ENCODE measurements around the gene TEKT3.

Gene TEKT3

DNA sequence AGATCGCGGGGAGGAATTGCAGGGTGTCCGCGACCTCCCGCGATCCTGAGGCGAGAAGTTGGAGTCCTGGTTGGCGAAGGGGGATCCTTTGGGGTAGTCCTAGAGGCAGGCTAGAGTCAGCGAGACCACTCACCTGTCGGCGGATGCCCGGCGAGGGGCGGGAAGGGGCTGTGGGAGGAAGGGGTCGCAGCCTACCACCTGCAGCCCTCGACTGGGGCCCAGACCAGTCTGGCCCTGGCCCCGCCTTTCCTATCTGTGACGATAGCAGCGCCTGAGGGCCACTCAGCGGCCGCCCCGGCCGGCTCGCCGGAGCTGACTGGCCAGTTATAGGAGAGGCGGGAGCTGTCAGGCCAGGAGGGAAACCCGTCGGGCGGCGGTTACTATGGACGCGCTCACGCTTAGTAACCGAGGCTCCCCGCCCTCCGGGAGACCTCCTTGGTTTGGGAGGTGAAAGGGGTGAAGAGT, at the start of gene TEKT3:
TSS of gene TEKT3 (minus strand) at position 213 of the 465 bp plus-strand sequence. CDS start 10,012 bp downstream, outside the sequence.
- no peak for DNase-seq

DNA sequence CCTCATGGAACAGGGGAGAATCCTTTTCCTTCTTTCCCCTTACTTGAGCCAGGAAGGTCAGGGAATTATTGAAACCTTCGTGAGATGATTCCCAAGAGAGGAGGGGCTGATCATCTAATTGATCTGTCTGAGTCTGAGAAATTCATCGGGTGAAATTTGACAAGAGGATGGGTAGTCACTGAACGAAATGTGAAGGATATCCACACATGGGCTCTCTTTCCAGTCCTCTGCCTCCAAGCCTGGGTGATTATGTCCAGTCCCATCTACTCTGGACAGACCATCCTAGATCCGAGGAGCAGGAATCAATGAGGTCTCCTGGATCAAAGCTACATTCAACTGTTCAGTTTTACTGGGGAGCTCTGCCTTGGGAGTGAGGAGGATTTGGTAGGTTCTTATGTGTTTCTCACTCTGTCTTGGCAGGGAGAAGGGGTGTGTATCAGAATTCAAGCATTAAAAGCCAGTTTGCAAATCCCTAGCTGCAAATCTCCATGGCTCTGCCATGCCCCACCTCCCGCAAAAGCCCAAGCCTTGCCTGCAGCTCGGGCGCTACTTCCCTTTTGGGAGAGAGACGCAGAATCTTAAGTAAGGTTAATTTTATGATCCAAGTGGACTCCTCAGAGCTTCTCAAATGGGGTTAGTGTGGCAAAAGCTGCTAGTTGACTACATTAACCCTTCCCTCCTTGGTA, 47.1 kb upstream of the TEKT3 start:
- DNase-seq: no peak

DNA sequence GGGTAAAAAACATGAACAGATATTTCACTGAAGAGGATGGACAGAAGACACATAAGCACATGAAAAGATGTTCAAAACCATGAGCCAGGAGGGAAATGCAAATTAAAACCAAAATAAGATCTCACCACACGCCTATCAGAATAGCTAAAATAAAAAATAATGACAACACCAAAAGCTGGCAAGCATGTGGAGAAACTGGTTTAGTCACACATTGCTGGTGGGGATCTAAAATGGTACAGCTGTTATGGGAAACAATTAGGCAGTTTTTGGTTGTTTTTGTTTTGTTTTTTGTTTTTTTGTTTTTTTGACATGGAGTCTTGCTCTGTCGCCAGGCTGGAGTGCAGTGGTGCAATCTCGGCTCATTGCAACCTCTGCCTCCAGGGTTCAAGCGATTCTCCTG, 44.7 kb upstream of the TEKT3 start:
- DNase-seq: no peak

DNA sequence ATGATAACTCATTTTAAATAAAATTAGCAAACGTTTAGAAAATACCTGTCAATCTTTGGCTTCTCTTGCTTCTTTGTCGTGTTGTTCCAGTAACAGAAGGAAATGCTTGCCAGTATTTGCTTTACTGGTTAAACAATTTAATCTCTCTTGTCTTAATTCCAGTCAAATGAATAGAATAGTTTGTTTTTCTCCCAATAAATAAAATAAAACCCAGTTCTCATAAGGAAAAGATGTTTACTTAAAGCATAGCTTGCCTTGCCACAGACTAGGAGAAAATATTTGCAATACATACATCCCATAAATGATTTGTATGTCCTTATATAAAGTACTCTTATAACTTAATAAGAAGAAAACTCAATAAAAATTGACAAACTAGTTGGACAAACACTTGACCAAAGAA, 43.9 kb upstream of the TEKT3 start:
- DNase-seq: no peak

DNA sequence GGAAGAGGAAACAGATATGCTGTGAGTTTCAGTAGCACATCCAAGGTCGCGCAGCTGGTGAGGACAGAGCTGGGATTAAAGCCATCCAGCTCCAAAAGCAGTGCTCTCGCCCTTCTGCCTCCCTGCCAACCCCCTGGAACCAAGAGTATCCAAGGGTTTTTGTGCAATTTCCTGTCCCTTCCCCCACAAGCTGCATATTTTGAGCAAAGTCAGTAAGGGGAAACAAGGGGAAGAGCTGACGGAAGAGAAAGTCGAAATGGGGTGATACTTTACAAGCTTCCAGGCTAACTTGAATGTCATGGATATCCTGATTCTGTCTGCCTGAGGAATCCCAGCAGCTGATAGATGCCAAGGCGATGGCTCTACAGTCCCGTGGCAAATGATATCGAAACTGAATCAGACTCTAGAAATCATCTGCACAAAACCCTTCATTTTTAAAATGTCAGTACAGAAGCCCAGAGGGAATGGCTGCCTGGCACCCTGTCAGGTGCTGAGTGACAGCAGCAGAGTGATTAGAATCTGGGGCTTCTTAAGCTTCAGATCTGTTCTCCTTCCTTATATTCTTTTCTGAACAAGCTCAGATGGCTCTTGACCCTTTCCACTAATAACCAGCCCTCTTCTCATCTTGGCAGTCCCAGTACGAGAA, 42.9 kb upstream of the TEKT3 start:
- no peak for DNase-seq

DNA sequence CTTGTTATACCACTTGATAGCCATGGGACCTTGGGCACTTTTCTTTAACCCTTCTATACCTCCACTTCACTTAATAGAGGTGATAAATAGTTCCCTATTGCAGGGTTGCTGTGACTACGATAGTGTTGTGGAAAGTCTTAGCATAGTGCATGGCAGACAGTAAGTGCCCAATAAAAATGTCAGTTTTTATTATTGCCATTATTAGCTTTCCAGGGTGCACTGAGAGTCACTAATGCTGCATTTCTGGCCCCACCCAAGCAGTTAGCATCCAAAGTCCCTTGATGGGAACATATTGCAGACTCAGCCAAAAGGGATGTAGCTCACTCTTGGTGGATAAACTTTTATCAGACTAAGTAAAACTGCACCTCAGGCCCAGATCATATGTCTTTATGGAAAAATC, 41.5 kb upstream of the TEKT3 start:
- no peak for DNase-seq

DNA sequence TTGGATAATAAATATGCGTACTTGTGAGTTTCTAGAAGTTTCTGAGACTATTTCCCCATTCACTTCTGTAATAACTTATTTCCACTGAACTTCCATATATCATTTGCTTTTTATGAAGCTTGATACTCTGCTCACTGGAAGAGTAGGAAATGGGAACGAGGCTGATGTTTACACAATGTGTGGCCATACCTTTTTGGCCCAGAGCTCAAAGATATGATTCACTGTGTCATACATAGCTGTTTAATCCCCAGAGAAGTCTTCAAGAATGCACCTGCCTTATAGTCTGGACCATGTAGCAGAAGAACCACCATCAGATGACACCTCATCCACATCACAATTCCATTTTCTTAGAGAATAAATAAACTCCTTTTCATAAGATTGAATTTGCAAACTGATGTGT, 40.3 kb upstream of the TEKT3 start:
- DNase-seq: no peak

DNA sequence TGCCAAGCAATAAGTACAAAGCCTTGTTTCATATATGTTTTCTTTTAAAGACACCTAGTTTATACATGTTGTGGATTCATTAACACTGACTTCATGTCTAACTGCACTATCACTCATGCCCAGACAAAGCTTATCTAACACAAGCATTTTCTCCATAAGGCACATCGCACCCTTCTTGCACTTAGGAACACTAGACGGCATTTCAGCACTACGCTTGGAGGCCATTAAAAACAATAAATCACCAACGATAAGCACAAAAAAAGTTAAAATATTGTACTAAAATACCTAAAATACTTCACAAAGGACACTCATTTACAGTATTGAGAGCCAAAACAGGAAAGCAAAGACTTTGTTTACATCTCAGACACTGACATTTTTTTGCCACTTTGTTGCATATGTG, 39.0 kb upstream of the TEKT3 start:
- DNase-seq: no peak

DNA sequence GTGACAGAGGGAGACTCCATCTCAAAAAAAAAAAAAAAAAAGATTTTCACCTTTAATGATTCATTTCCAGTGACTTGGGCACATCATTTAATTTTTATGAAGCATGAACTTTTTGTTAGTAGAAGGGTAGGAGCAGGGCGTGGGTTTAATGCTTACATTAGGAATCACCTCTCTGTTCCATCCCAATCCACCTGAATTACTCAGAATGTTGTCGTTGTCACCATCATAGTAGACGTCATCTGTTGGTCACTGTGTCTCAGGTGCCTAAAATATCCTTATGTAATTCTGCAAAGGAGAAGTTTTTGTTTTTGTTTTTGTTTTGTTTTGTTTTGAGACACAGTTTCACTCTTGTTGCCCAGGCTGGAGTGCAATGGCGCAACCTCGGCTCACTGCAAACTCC, 38.3 kb upstream of the TEKT3 start:
- no peak for DNase-seq

DNA sequence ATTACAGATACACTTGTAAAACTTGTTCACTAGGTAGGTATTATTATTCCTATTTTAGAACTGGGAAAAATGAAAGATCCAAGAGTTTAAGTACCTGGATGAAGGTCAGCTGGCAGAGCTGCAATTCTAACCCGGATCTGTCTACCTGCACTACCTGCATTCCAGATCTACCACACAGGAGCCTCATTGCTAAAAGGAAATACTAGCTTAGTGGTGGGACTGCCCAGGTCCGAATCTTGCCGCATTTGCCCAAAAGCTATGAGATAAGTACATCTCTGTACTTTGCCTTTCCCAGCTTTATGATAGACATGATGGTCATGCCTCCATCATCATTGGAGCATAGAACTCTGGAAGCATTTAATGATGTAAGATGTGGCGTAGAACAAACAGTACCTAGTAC, 36.8 kb upstream of the TEKT3 start:
- DNase-seq: no peak

DNA sequence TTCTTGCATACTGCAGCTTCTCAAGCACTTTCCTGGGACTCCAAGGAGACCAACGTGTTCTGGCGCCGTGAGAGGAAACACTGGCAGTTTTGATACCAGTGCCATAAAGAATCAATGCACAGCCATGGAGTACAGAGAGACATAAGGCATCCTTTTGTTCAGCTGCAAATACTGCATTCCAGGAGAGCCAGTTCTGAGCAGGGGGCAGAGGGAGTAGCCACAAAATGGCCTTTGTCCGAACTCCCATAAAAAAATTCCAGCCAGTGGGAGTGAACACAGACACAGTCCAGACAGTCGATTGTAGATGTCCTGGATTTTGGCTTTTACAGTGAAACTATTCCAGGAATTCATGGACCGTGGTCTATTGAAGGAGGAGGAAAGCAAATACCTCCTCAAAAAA, 36.2 kb upstream of the TEKT3 start:
- no peak for DNase-seq

DNA sequence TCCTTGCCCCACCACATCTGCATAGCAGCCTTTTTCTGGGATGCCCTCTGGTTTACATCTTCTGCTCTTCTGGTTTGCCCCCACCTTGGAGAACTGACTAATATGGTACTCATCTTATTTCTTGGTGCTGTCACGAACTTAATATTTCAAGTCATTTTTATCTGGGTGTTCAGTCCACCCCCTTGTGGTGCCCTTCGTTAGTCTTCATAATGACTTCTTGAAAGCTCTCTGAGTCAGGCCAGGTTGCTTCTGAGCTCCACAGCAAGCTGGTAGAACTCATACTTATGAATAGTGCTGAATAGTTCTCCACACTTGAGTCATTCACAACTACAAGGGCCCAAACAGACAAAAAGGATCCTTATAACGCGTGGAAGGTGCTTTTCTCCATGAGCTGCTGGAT, 35.8 kb upstream of the TEKT3 start:
- DNase-seq: no peak

DNA sequence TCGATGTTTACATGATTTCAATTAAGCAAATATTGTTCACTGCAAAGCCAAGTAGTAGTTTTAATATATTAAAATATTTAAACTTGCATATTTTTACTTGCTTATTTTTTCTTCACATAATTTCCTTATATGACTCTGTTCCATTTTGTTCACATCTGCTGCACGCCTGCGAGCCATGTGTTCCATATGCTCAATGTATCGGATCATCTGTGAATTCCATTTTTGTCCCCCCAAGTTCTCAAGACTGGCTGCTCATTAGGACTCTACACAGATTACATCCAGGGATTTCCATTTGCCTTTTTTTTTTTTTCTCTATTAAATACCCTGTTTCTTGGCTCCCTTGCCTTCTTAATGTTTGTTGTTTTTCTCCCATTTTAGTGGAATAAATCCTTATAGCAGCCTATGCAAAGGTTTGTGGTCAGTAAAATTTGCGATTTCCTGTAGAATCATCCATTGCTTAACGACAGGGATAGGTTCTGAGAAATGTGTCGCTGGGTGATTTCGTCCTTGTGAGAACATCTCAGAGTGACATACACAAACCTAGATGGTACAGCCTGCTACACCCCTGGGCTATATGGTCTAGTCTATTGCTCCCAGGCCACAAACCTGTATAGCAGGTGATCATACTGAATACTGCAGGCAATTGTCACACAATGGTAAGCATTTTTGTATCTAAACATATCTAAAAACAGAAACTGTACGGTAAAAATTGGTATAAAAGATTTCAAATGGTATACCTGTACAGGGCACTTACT, 30.2 kb upstream of the TEKT3 start:
- no peak for DNase-seq

DNA sequence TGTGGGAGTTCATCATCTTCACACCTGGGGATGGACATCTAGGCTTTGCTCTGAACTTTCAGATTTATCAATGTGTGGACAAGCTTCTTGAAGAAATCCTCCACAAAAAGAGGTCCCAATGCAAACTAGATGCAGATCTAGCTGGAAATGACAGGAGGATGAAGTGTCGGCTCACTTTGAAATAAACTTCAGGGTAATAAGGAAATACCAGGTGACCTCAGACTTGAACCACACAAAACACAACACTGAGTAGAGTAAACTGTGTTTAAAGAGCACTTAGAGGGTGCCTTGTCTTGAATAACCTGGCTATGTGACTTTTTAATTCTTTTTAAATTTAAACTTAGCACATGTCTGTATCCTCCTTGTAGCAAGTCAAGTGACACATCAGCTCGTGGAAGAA, 27.2 kb upstream of the TEKT3 start:
- DNase-seq: no peak

DNA sequence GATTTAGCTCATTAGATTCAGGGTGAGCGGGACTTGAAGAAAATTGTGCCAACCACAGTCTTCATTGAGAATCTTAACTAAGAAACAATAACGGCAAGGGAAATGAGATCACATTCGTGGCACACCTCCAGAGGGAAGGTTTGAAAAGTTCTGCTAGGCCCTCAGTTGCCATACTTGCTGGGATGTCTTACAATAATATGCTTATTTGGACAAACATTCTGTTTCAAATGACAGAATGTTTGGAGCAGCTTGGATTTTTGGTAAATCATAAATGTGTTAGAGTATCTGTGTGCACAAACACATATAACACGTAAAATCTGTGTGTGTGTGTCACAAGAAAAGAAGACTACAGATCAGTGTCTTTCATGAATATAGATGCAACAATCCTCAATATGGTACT, 24.6 kb upstream of the TEKT3 start:
- DNase-seq: no peak

DNA sequence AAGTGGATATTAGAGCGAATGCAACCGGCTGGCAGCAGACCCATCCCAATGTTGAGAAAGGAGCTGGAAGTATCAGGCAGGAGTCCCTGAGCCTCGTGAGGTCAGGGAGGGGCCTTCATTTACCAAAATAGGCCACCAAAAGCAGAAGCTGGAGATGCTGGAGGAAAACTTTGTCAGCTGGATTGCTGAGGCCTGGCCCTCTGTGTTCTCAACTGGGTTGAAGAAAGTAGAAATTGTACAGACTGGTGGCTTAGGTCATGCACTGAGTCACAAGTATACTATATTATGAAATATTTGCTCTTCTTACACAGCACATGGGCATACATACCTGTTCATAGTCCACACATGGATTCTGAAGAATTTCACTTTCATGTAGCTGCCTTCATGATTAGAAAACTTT, 23.2 kb upstream of the TEKT3 start:
- DNase-seq: no peak

DNA sequence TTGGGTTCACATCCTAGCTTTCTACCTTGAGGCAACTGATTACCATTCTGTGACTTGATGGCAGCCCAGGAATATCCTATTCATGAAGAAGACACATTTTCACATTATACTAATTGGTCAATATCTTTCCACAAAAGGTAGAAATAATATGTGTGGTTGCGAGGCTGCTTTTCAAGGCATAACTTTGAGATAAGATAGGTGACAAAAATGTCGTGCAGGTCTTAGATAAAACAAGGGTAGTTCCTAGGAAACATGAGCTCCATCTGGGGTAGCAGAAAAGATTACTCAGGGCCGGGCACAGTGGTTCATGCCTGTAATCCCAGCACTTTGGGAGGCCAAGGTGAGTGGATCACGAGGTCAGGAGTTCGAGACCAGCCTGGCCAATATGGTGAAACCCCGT, 22.3 kb upstream of the TEKT3 start:
- no peak for DNase-seq

DNA sequence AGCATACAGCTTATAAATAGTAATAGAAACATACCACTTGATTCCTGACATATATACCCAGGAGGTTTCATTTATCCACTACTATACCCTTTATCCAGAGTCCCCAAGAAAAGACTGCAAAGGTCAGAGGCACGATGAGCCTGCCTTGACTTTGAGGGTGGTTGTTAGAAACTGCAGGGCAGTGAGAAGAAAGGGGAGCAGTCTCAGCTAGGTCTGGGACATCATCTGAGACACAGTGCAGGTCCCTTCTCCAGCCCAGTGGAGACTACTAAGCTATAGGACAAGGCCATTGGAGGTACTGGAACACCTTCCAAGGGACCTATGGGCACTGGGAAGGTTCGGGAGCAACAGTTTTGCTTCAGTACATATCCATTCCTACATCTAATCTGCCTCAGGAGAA, 20.2 kb upstream of the TEKT3 start:
- DNase-seq: no peak

DNA sequence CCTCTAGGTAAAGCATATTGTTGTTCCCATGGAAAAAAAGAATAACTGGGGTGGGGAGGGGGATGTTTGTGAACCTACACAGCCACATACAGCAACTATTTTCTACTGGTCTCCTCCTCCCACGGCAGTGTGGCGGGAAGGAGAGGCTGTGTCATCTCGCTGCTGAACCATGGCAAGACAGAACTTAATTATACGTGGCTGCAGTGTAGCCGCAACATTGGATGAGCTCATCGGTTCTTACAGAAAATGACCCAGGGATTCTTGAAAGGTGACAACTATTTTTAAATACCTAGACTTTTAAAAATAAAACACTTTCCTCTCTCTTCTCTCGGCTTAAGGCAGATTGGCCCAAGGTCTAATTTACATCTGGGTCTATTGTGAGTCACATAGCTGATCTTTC, 19.8 kb upstream of the TEKT3 start:
- no peak for DNase-seq

DNA sequence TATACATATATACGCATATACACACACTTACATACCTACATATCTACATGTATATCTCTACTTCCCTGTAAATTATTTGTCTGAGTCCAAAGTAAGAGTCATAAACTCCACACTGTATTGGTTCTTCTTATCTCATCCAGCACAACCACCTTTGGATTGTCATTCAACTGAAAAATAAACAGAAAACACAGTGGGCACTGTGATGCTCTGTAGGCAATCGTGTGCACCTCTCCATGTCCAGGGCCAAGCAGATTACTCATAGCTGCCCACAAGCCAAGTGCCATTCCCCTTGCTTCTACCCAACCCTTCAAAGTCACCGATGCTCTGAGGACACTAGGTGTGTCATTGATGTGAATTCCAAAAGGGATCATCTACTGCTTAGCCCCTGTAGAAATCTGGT, 12.9 kb upstream of the TEKT3 start:
- DNase-seq: no peak

DNA sequence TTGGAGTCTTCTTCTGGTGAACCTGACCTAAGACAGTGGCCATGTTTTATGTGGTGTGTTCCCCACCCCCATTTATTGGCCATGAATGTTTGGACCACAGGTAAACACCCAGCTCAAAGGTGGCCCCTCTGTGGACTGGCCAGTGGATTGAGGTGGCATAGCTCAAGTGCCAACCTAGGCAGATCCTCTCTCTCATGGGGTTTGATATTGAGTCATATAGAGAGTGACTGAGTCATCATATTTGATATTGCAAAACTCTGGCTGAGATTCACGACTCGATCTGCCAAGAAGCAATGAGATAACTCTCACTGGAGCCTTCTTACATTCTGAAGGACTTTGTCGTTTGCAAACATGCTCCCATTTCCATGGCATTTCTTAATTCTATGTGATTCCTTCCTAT, 10.5 kb upstream of the TEKT3 start:
- DNase-seq: no peak

DNA sequence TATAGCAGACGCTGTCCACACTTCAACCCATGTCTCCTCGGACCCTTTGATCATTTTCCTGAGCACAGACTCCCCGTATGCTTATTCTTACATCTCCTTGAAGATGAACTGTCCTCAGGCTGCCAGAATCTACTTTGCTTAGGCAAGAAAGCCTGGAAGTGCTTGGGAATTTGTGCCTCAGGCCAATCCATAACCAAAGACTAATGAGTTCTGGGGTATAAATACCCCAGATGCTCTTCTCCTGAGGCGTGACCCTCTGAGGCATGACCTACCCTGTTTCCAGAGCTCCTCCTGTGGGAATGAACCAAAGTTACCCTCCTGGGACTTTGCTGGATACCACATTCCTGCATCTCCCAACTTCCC, 10.1 kb upstream of the TEKT3 start:
- DNase-seq: no peak

DNA sequence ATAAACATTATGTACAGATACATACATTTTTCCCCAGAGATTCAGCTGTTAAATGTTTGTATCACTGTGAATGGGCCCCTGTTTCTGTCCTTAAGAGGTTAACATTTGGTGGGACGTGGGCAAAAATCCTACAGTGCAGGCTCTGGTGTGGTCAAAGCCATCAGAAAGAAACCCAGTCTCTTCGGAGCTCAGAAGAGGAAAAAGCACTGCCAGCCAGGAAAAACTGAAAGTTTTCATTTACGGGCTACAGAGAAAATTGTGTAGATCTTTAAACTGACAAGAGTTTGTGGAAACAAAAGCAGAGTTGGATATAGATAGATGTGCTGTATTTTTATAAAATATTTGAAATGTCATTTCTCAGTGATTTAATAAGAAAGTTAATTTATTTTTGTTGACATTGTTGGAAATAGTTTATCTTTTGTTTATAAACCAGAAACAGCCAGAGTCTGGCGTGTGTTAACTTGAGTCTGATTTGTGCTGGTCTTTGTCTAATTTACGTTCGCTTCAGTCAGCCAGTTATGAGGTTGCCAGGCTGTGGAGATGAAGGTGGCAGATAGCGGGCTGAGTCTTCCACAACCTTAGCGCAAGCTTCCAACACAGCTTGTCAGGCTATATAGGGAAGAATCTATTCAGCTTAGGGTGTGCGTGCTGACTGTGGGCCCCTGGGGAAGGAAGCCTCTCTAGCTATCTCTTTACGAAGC, 9.5 kb upstream of the TEKT3 start:
- DNase-seq: no peak

DNA sequence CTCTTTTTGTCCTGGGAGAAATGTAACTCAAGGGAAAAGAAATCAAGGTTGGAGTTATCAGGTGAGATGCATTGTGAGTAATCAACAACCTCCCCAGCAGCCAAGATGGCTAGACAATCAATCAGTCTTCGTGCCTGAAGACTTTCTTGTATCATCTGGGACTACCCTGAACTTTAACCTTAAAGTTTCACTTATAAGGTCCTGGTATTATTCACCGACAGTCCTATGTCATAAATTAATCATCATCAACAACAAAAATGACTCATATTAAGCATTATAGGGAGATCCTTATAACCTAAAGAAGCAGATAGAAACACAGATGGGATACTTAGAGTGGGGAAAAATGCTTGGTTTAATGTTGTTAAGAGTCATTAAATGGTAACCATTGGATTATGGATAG, 7.7 kb upstream of the TEKT3 start:
- no peak for DNase-seq

All from cortex of kidney (tissue), 1 donor.